ENCODE results near the gene CCL24.

- TF ChIP-seq POLR2A (IDR thresholded peaks at IDR 0.05; ENCODE audit: low read length) (no peak), GATA1 (IDR thresholded peaks at IDR 0.05; ENCODE audit: low read depth, low read length) (no peak)
Measured at GRCh38 chr7:75793676-75794075, 19.9 kb downstream of the CCL24 start.

All from erythroblast (primary cell).